Measurements from ENCODE around the gene AIP.

GRCh38 chr11:67457453-67457852, 25.4 kb upstream of the AIP start:
- no peak for TF ChIP-seq CTCF (IDR thresholded peaks at IDR 0.05)
- no peak for TF ChIP-seq POLR2A (IDR thresholded peaks at IDR 0.05)
- no peak for TF ChIP-seq EP300 (IDR thresholded peaks at IDR 0.05)

Measured in ovary (tissue), 3 donors.